ENCODE results near the gene IGSF5.

- TF ChIP-seq CTCF (IDR thresholded peaks at IDR 0.05 in 4 of 5, conservative IDR thresholded peaks at IDR 0.05 in 1 of 5): no peak
- no peak for TF ChIP-seq POLR2A (IDR thresholded peaks at IDR 0.05)
Measured at GRCh38 chr21:39707316-39707715, 37.7 kb upstream of the IGSF5 start.
